ENCODE data around the gene NCKAP1.
"Not testable (repeated sequence)": the region's sequence is repeated elsewhere in the genome, so short reads cannot be mapped to it uniquely, and the experiment has no call there.

The NCKAP1 gene

DNA sequence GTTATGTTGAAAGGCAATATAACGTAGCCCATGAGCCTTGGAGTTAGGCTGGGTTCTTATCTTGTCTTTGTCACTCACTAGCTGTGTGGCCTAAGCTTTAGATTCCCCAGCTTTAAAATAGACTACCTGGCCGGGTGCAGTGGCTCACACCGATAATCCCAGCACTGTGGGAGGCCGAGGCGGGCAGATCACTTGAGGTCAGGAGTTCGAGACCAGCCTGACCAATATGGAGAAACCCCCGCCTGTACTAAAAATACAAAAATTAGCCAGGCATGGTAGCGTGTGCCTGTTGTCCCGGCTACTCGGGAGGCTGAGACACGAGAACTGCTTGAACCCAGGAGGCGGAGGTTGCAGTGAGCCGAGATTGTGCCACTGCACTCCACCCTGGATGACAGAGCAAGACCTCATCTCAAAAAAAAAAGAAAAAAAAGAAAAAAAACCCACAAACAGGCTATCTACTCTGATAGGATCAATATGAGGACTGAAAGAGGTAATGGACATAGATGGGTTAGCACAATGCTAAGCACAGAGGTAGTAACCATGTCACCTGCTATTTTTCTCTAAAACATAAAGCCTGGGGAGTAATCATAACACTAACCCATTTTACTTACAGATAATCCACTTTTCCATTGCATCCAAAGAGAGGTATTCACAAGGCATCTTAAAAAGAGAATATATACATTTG is 43.9 kb downstream of the NCKAP1 start:
- Histone ChIP-seq H3K9me2 (replicated peaks; ENCODE audit: low read depth, low read length) (no peaks in the 10 kb centered on the region), H4K20me1 (ENCODE audit: insufficient read depth, low read length, poor library complexity, severe bottlenecking) (no peaks in the 10 kb centered on the region), H3K79me2 (ENCODE audit: insufficient read depth, low read length) (no peaks in the 10 kb centered on the region), H3K9ac (ENCODE audit: low read depth, low read length, poor library complexity, severe bottlenecking) (no peak overlapping the region), H2AFZ (ENCODE audit: low read length) (no peak overlapping the region), H3K27me3 (ENCODE audit: insufficient read depth, low read length, poor library complexity, severe bottlenecking) (no peaks in the 10 kb centered on the region), H3F3A (ENCODE audit: low read depth) (no peaks in the 10 kb centered on the region), H3K9me3 (ENCODE audit: insufficient read depth, low read depth, low read length) (no peaks in the 10 kb centered on the region), H3K36me3 (ENCODE audit: insufficient read depth, low read length) (no peaks in the 10 kb centered on the region), H3K4me3 (ENCODE audit: low read length, poor library complexity, severe bottlenecking) (no peak overlapping the region), H3K4me1 (ENCODE audit: insufficient read depth, low read length, poor library complexity, severe bottlenecking) (no peaks in the 10 kb centered on the region), H3K4me2 (ENCODE audit: low read depth, low read length, poor library complexity, severe bottlenecking) (no peak overlapping the region)
- TF ChIP-seq, protein P1, sequence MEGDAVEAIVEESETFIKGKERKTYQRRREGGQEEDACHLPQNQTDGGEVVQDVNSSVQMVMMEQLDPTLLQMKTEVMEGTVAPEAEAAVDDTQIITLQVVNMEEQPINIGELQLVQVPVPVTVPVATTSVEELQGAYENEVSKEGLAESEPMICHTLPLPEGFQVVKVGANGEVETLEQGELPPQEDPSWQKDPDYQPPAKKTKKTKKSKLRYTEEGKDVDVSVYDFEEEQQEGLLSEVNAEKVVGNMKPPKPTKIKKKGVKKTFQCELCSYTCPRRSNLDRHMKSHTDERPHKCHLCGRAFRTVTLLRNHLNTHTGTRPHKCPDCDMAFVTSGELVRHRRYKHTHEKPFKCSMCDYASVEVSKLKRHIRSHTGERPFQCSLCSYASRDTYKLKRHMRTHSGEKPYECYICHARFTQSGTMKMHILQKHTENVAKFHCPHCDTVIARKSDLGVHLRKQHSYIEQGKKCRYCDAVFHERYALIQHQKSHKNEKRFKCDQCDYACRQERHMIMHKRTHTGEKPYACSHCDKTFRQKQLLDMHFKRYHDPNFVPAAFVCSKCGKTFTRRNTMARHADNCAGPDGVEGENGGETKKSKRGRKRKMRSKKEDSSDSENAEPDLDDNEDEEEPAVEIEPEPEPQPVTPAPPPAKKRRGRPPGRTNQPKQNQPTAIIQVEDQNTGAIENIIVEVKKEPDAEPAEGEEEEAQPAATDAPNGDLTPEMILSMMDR (conservative IDR thresholded peaks at IDR 0.05; ENCODE audit: low read length): no peak
- TF ChIP-seq EZH2phosphoT487 (IDR thresholded peaks at IDR 0.05; ENCODE audit: borderline replicate concordance): no peak

DNA sequence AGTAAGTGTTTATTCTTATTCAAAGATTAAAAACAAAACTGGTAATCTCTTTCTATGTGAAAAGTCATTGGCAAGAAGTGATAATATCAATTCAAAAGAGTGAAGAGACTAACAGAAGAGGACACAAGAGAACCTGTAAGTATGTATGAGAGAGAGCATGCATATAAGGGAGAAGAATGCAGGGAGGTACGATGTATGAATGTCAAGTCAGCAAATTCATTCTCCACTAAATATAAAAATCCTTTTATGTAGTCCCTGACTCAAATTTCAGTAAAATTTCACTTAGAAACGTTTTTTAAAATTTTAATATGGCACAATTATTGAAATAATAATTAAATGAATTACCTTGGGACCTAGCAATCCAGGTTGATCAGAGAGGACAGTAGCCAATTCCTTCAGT is 55.3 kb downstream of the NCKAP1 start:
- H3K4me1 ChIP-seq (ENCODE audit: insufficient read depth, low read length, poor library complexity, severe bottlenecking): no peaks in the 10 kb centered on the region
- no peak overlapping the region for H2AFZ ChIP-seq (ENCODE audit: low read length)
- H3K4me2 ChIP-seq (ENCODE audit: low read depth, low read length, poor library complexity, severe bottlenecking): no peak overlapping the region
- no peaks in the 10 kb centered on the region for H3F3A ChIP-seq (ENCODE audit: low read depth)
- no peaks in the 10 kb centered on the region for H3K79me2 ChIP-seq (ENCODE audit: insufficient read depth, low read length)
- H3K4me3 ChIP-seq (ENCODE audit: low read length, poor library complexity, severe bottlenecking): no peak overlapping the region
- TF ChIP-seq EZH2phosphoT487 (IDR thresholded peaks at IDR 0.05; ENCODE audit: borderline replicate concordance): no peak
- TF ChIP-seq, protein P1 (conservative IDR thresholded peaks at IDR 0.05; ENCODE audit: low read length): no peak
- H3K9me2 ChIP-seq (replicated peaks; ENCODE audit: low read depth, low read length): no peaks in the 10 kb centered on the region
- no peaks in the 10 kb centered on the region for H3K9me3 ChIP-seq (ENCODE audit: insufficient read depth, low read depth, low read length)
- H4K20me1 ChIP-seq (ENCODE audit: insufficient read depth, low read length, poor library complexity, severe bottlenecking): no peaks in the 10 kb centered on the region
- no peak overlapping the region for H3K9ac ChIP-seq (ENCODE audit: low read depth, low read length, poor library complexity, severe bottlenecking)
- no peaks in the 10 kb centered on the region for H3K36me3 ChIP-seq (ENCODE audit: insufficient read depth, low read length)
- no peaks in the 10 kb centered on the region for H3K27me3 ChIP-seq (ENCODE audit: insufficient read depth, low read length, poor library complexity, severe bottlenecking)

DNA sequence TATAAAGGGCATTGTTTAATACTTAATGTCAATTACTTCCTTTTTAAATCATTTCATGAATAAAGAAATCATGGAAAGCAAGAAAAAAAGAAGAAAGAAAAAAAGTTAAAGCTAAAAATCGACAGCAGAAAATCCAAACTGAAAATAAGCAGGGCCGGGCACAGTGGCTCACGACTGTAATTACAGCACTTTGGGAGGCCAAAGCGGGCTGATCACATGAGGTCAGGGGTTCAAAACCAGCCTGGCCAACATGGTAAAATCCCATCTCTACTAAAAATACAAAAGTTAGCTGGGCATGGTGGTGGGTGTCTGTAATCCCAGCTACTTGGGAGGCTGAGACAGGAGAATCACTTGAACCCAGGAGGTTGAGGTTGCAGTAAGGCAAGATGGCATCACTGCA is 56.8 kb downstream of the NCKAP1 start:
- H3K27me3 ChIP-seq (ENCODE audit: insufficient read depth, low read length, poor library complexity, severe bottlenecking); H3K4me2 ChIP-seq (ENCODE audit: low read depth, low read length, poor library complexity, severe bottlenecking); H3F3A ChIP-seq (ENCODE audit: low read depth); H3K9me2 ChIP-seq (replicated peaks; ENCODE audit: low read depth, low read length); H3K36me3 ChIP-seq (ENCODE audit: insufficient read depth, low read length); H3K4me3 ChIP-seq (ENCODE audit: low read length, poor library complexity, severe bottlenecking); H3K79me2 ChIP-seq (ENCODE audit: insufficient read depth, low read length); H3K9me3 ChIP-seq (ENCODE audit: insufficient read depth, low read depth, low read length); H4K20me1 ChIP-seq (ENCODE audit: insufficient read depth, low read length, poor library complexity, severe bottlenecking); H3K4me1 ChIP-seq (ENCODE audit: insufficient read depth, low read length, poor library complexity, severe bottlenecking); H3K9ac ChIP-seq (ENCODE audit: low read depth, low read length, poor library complexity, severe bottlenecking); H2AFZ ChIP-seq (ENCODE audit: low read length): not testable (repeated sequence)

DNA sequence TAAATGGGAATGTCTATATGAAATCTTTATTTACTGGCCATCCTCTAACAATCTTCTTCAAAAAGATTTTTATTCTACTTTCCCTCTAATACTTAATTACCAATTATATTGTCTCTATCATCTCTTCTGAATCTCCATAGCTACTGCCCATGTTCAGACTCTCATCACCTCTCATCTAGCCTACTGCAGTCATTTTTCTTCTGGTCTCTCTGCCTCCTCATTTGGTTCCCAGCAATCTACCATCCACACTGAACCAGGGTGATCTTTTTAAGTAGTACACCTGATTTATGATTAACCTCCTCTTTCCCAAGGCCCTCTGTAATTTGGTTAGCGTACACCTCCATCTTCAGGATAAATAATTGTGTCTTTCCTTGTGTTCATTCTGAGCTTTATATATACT is 57.6 kb downstream of the NCKAP1 start:
- Histone ChIP-seq H2AFZ (ENCODE audit: low read length) (no peak overlapping the region), H3K4me3 (ENCODE audit: low read length, poor library complexity, severe bottlenecking) (no peak overlapping the region), H3K9me2 (replicated peaks; ENCODE audit: low read depth, low read length) (no peaks in the 10 kb centered on the region), H3K36me3 (ENCODE audit: insufficient read depth, low read length) (no peaks in the 10 kb centered on the region), H3K27me3 (ENCODE audit: insufficient read depth, low read length, poor library complexity, severe bottlenecking) (no peaks in the 10 kb centered on the region), H4K20me1 (ENCODE audit: insufficient read depth, low read length, poor library complexity, severe bottlenecking) (no peaks in the 10 kb centered on the region), H3F3A (ENCODE audit: low read depth) (no peaks in the 10 kb centered on the region), H3K79me2 (ENCODE audit: insufficient read depth, low read length) (no peaks in the 10 kb centered on the region), H3K9ac (ENCODE audit: low read depth, low read length, poor library complexity, severe bottlenecking) (no peak overlapping the region), H3K4me2 (ENCODE audit: low read depth, low read length, poor library complexity, severe bottlenecking) (no peak overlapping the region), H3K4me1 (ENCODE audit: insufficient read depth, low read length, poor library complexity, severe bottlenecking) (no peaks in the 10 kb centered on the region), H3K9me3 (ENCODE audit: insufficient read depth, low read depth, low read length) (no peaks in the 10 kb centered on the region)
- TF ChIP-seq, protein P1 (conservative IDR thresholded peaks at IDR 0.05; ENCODE audit: low read length): no peak
- TF ChIP-seq EZH2phosphoT487 (IDR thresholded peaks at IDR 0.05; ENCODE audit: borderline replicate concordance): no peak

All from Loucy (cell line).